H1 (cell line): ENCODE results near the gene IFT81. TPM values are rescaled to one million over a fixed set of nuclear protein-coding genes. Genes with fewer than 3 reads are reported as not detected.

Experiments
- CTCF ChIP-seq, 3 experiments: IDR thresholded peaks; 1 replicate in 2 of 3; 2 replicates in 1 of 3; pipeline versions ENCODE4 v1.5.1 to v1.6.1; 2011; ENCODE audit warnings: low read length in 3 of 3, mild to moderate bottlenecking in 3 of 3, inconsistent platforms in 2 of 3, low read depth in 1 of 3, moderate library complexity in 1 of 3; ENCODE audit not compliant: insufficient read depth in 1 of 3; ENCODE audit errors: control extremely low read depth in 1 of 3
- GTF2F1 ChIP-seq: IDR thresholded peaks from 2 replicates; pipeline ENCODE4 v1.6.1; 2012; ENCODE audit warnings: low read depth, low read length, improper control_type of control experiment, borderline replicate concordance
- NRF1 ChIP-seq: IDR thresholded peaks from 2 replicates; pipeline ENCODE4 v1.6.1; 2011; ENCODE audit warnings: mild to moderate bottlenecking, low read depth, low read length, improper control_type of control experiment
- RBBP5 ChIP-seq: IDR thresholded peaks from 2 replicates; pipeline ENCODE4 v1.7.1; 2012; ENCODE audit warnings: low read depth, mild to moderate bottlenecking, inconsistent platforms, low read length, moderate library complexity, borderline replicate concordance
- TCF12 ChIP-seq: IDR thresholded peaks from 2 replicates; pipeline ENCODE4 v1.6.1; 2011; ENCODE audit warnings: low read depth, mild to moderate bottlenecking, low read length
- polyA plus RNA-seq, 7 experiments: library from polyadenylated mRNA; depleted of rRNA in 3 of 7; stranded (reverse) in 5 of 7; unstranded in 2 of 7; fragments of >200 nt in 5 of 7; fragments of 200-250 nt in 2 of 7; gene quantifications; 1 replicate in 5 of 7; 2 replicates in 1 of 7; 4 replicates in 1 of 7; pipeline versions ENCODE4 v1.2.1 to v1.2.3, GENCODE V29; 2011 to 2013; ENCODE audit warnings: missing spikeins in 2 of 7, mixed read lengths in 2 of 7
- total RNA-seq: library from RNA; stranded (reverse); fragmentation: NEBNext Ultra II Directional; extraction: Animal tissue kit (Norgen Biotek cat#: 25700); gene quantifications from 2 replicates; pipeline ENCODE4 v1.2.1, GENCODE V29; 2021

IFT81 gene
- total and polyA plus RNA-seq, 2 of the 8 experiments (the other 6 are each of a cell fraction or from before 2014, with no cell fraction given), result 4.1 to 14.5 TPM

- TF ChIP-seq CTCF (IDR thresholded peaks at IDR 0.05; ENCODE audit: control extremely low read depth in 1 of 3, insufficient read depth in 1 of 3, low read depth in 1 of 3, low read length in 3 of 3) (no peak), NRF1 (no peak), RBBP5 (no peak), TCF12 (no peak), GTF2F1 (no peak)
These were observed 97.9 kb downstream of the IFT81 start (continued) for GRCh38 chr12:110222027-110222426.
